AG08396 (cell line): ENCODE results near the gene ZNF701.
"Not testable (repeated sequence)": the region's sequence is repeated elsewhere in the genome, so short reads cannot be mapped to it uniquely, and the experiment has no call there.

ENCODE experiments used
- DNase-seq: peaks from one replicate; pipeline ENCODE4 v3.0.0; 2012; ENCODE audit warnings: low spot score, mixed read lengths

ZNF701 gene

GRCh38 chr19:52566588-52566987 is 3.5 kb upstream of the ZNF701 start:
- no peak for DNase-seq

GRCh38 chr19:52567921-52568320 is 2.2 kb upstream of the ZNF701 start:
- DNase-seq: no peak

- not testable (repeated sequence) for DNase-seq
Measured at GRCh38 chr19:52569638-52569999, 468 bp upstream of the ZNF701 start.

GRCh38 chr19:52584736-52585440 is 14.8 kb downstream of the ZNF701 start:
- DNase-seq: no peak

- DNase-seq: no peak
Measured at GRCh38 chr19:52585604-52586003, 15.5 kb downstream of the ZNF701 start.

GRCh38 chr19:52590728-52591127 is 20.6 kb downstream of the ZNF701 start:
- no peak for DNase-seq

- DNase-seq: no peak
Measured at GRCh38 chr19:52592301-52592700, 22.2 kb downstream of the ZNF701 start.

GRCh38 chr19:52593441-52593840 is 23.4 kb downstream of the ZNF701 start:
- DNase-seq: not testable (repeated sequence)

- no peak for DNase-seq
Measured at GRCh38 chr19:52599241-52599640, 29.2 kb downstream of the ZNF701 start.

- DNase-seq: no peak
Measured at GRCh38 chr19:52600639-52601024, 30.5 kb downstream of the ZNF701 start.

- peak; percentile 96 for DNase-seq
Measured at GRCh38 chr19:52601025-52601973, 31.2 kb downstream of the ZNF701 start.

- DNase-seq: not testable (repeated sequence)
Measured at GRCh38 chr19:52601974-52602366, 31.9 kb downstream of the ZNF701 start.

GRCh38 chr19:52602941-52603340 is 32.9 kb downstream of the ZNF701 start:
- no peak for DNase-seq

- no peak for DNase-seq
Measured at GRCh38 chr19:52603558-52604207, 33.6 kb downstream of the ZNF701 start.

- no peak for DNase-seq
Measured at GRCh38 chr19:52613299-52613906, 43.3 kb downstream of the ZNF701 start.

- no peak for DNase-seq
Measured at GRCh38 chr19:52621376-52621775, 51.3 kb downstream of the ZNF701 start.

GRCh38 chr19:52622261-52622660 is 52.2 kb downstream of the ZNF701 start:
- DNase-seq: no peak

- no peak for DNase-seq
Measured at GRCh38 chr19:52626915-52627314, 56.8 kb downstream of the ZNF701 start.

GRCh38 chr19:52627441-52627840 is 57.4 kb downstream of the ZNF701 start:
- DNase-seq: not testable (repeated sequence)

- no peak for DNase-seq
Measured at GRCh38 chr19:52635786-52636570, 65.9 kb downstream of the ZNF701 start.
